ENCODE data around the gene ITGAX. TPM values are rescaled to one million over a fixed set of nuclear protein-coding genes. Genes with fewer than 3 reads are reported as not detected.

ITGAX gene
- total and polyA plus RNA-seq, 2 of the 8 experiments (the other 6 are each of a cell fraction or from before 2014, with no cell fraction given), result 0.30 TPM; not detected in 1

- Histone ChIP-seq H4K8ac (ENCODE audit: extremely low read depth, insufficient read depth, low read length) (no peak overlapping the region), H2BK12ac (ENCODE audit: low read depth, low read length) (no peak overlapping the region), H3K79me2 (ENCODE audit: control insufficient read depth in 1 of 2, insufficient read depth in 2 of 2, low read length in 2 of 2) (no peaks in the 10 kb centered on the region), H3K56ac (replicated peaks; ENCODE audit: insufficient read length, low read depth, low read length) (no peak overlapping the region), H3K27ac (ENCODE audit: low read depth, low read length) (no peak overlapping the region), H3K23me2 (ENCODE audit: low read depth, low read length) (peaks cover 3% of the 10 kb centered on the region; the same call in 1 of the 2 replicates), H3K14ac (ENCODE audit: insufficient read length) (no peak overlapping the region), H3K36me3 (ENCODE audit: control insufficient read depth in 2 of 4, insufficient read depth in 4 of 4, low read length in 3 of 4) (no peaks in the 10 kb centered on the region), H3K27me3 (replicated peaks in 1 of 4; ENCODE audit: control insufficient read depth in 3 of 4, extremely low read depth in 1 of 4, insufficient read depth in 3 of 4, low read length in 3 of 4) (peaks cover 4 to 21% (median 17%) of the 10 kb centered on the region in 4 experiments), H3K4me3 (ENCODE audit: extremely low read depth in 1 of 4, insufficient read depth in 2 of 4, low read depth in 3 of 4, low read length in 4 of 4) (no peak overlapping the region), H3K9me3 (ENCODE audit: insufficient read depth in 2 of 2, low read depth in 1 of 2, low read length in 1 of 2) (no peaks in the 10 kb centered on the region), H3K4ac (replicated peaks; ENCODE audit: insufficient read length, low read depth, low read length) (no peak overlapping the region), H2BK15ac (ENCODE audit: low read length) (no peak overlapping the region), H2BK120ac (replicated peaks; ENCODE audit: low read depth, low read length) (no peak overlapping the region), H4K5ac (ENCODE audit: insufficient read length, low read depth, low read length) (no peak overlapping the region), H2BK5ac (ENCODE audit: low read depth, low read length) (no peak overlapping the region), H3K23ac (ENCODE audit: insufficient read length) (no peak overlapping the region), H4K91ac (replicated peaks; ENCODE audit: insufficient read length, low read length) (no peak overlapping the region), H2AK5ac (ENCODE audit: low read depth, low read length) (no peak overlapping the region), H3K4me2 (ENCODE audit: insufficient read depth in 1 of 2, low read depth in 2 of 2, low read length in 2 of 2) (no peak overlapping the region), H3K18ac (ENCODE audit: extremely low read depth, low read length) (no peak overlapping the region), H2BK20ac (ENCODE audit: low read length) (no peak overlapping the region), H3K4me1 (replicated peaks in 1 of 4; ENCODE audit: control insufficient read depth in 3 of 4, insufficient read depth in 4 of 4, low read length in 3 of 4) (peaks cover 0 to 8% (median 3%) of the 10 kb centered on the region in 4 experiments; a peak in 5 of 7 replicates), H3K79me1 (ENCODE audit: low read depth, low read length) (no peaks in the 10 kb centered on the region), H3K9ac (replicated peaks in 1 of 4; ENCODE audit: extremely low read depth in 1 of 4, low read depth in 3 of 4, low read length in 3 of 4) (no peak overlapping the region), H4K20me1 (replicated peaks in 1 of 2; ENCODE audit: control insufficient read depth in 1 of 2, insufficient read depth in 2 of 2, low read length in 2 of 2) (peaks cover 0 to 4% of the 10 kb centered on the region in 2 experiments), H2AFZ (ENCODE audit: low read length) (no peak overlapping the region)
- ChIA-PET POLR2A (ENCODE audit: partially characterized antibody) (no interaction called here), CTCF (ENCODE audit: partially characterized antibody) (interaction anchor here (0.5 kb wide), 1 partner anchor 118 kb away, joined by 3 read pairs; the partner anchor contains the start of gene PYDC1)
- 91% methylated on average over 9 of the region's 9 CpGs; no CpG with 5 or more reads in 1 of the 2 experiments for WGBS, 2 experiments (ENCODE audit: extremely low coverage in 1 of 2, insufficient coverage in 1 of 2, insufficient read length in 1 of 2, insufficient replicate concordance in 2 of 2, low coverage in 1 of 2, low lambda C conversion rate in 2 of 2, missing lambda C conversion rate in 1 of 2)
- FAIRE-seq (no peak), DNase-seq (ENCODE audit: low read depth in 1 of 2, low spot score in 2 of 2) (no peak)
- TF ChIP-seq HDAC6 (IDR thresholded peaks at IDR 0.05; ENCODE audit: low read depth, low read length), result no peak
- TF ChIP-seq CTBP2 (IDR thresholded peaks at IDR 0.05; ENCODE audit: borderline replicate concordance, insufficient read depth, insufficient read length, low read length), result no peak
- no peak for TF ChIP-seq ZNF274 (IDR thresholded peaks at IDR 0.05; ENCODE audit: borderline replicate concordance, extremely low read depth, low read length)
- TF ChIP-seq PHF8 (conservative IDR thresholded peaks at IDR 0.05; ENCODE audit: low read depth, low read length), result no peak
- TF ChIP-seq RAD21 (IDR thresholded peaks at IDR 0.05 in 1 of 2, conservative IDR thresholded peaks at IDR 0.05 in 1 of 2; ENCODE audit: low read depth in 2 of 2, low read length in 2 of 2), result no peak
- no peak for TF ChIP-seq JUND (IDR thresholded peaks at IDR 0.05; ENCODE audit: low read length)
- no peak for TF ChIP-seq EP300 (IDR thresholded peaks at IDR 0.05; ENCODE audit: borderline replicate concordance in 1 of 2, low read depth in 2 of 2, low read length in 2 of 2)
- TF ChIP-seq SUZ12 (IDR thresholded peaks at IDR 0.05; ENCODE audit: low read length), result no peak
- no peak for TF ChIP-seq CREB1 (IDR thresholded peaks at IDR 0.05)
- TF ChIP-seq EZH2 (IDR thresholded peaks at IDR 0.05; ENCODE audit: low read depth, low read length, severe bottlenecking), result no peak
- no peak for TF ChIP-seq KDM4A (IDR thresholded peaks at IDR 0.05; ENCODE audit: low read depth, low read length, severe bottlenecking)
- no peak for TF ChIP-seq GTF2F1 (IDR thresholded peaks at IDR 0.05; ENCODE audit: borderline replicate concordance, low read depth, low read length)
- no peak for TF ChIP-seq BACH1 (IDR thresholded peaks at IDR 0.05; ENCODE audit: low read length)
Measured at GRCh38 chr16:31335431-31335830, 19.5 kb upstream of the ITGAX start.

Measured in H1 (cell line).